Panc1 (cell line): ENCODE data around the gene CMTR2. TPM values are rescaled to one million over a fixed set of nuclear protein-coding genes. Genes with fewer than 3 reads are reported as not detected.

Experiments
- ATAC-seq: fragments of 200-7000 bp; cut with Tn5 transposase; 2 replicates; pipeline ENCODE4 v1.9.1; 2020; ENCODE audit warnings: mild to moderate bottlenecking, moderate library complexity
- BruUV-seq: library from RNA; stranded (reverse); fragments of 400-500 nt; replicated peaks from 2 replicates; lab custom pipeline; 2021; lab: Mats Ljungman, UMichigan
- CTCF ChIA-PET: fragments of 300-600 bp; sonication (Branson Sonifier 250); formaldehyde crosslinking; loops from one replicate; lab custom pipeline; 2022; ENCODE audit warnings: antibody characterized with exemption; lab: Charles Lee
- POLR2A ChIA-PET: fragments of 300-600 bp; sonication (Branson Sonifier 250); formaldehyde crosslinking; loops from one replicate; lab custom pipeline; 2022; ENCODE audit warnings: antibody characterized with exemption; lab: Charles Lee
- DNase-seq: peaks from one replicate; pipeline ENCODE4 v3.0.0-alpha.2; 2010; ENCODE audit warnings: low read depth, low spot score
- H3K27ac ChIP-seq: 2 replicates; pipeline ENCODE4 v1.5.1; 2011; ENCODE audit warnings: mild to moderate bottlenecking, low read length, inconsistent platforms
- H3K27me3 ChIP-seq: fragments of 200-500 bp; sonication (Bioruptor generic); 2 replicates; pipeline ENCODE4 v1.6.0; 2014; ENCODE audit warnings: low read length, inconsistent platforms; ENCODE audit not compliant: control insufficient read depth, insufficient read depth
- H3K36me3 ChIP-seq: fragments of 200-500 bp; sonication (Bioruptor generic); 2 replicates; pipeline ENCODE4 v1.5.1; 2014; ENCODE audit warnings: inconsistent platforms, mild to moderate bottlenecking, low read length, moderate library complexity; ENCODE audit not compliant: control insufficient read depth, insufficient read depth
- H3K4me1 ChIP-seq: 2 replicates; pipeline ENCODE4 v1.5.1; 2011; ENCODE audit warnings: inconsistent platforms, mild to moderate bottlenecking, low read length, moderate library complexity; ENCODE audit not compliant: control insufficient read depth, insufficient read depth
- H3K4me3 ChIP-seq, 2 experiments: 2 replicates each; pipeline ENCODE4 v1.5.1; 2011 to 2012; ENCODE audit warnings: low read depth in 2 of 2, low read length in 2 of 2, mild to moderate bottlenecking in 2 of 2, inconsistent platforms in 1 of 2, moderate library complexity in 1 of 2
- H3K9me3 ChIP-seq: fragments of 200-500 bp; sonication (Bioruptor generic); 2 replicates; pipeline ENCODE4 v1.5.1; 2014; ENCODE audit warnings: low read depth, mild to moderate bottlenecking, inconsistent platforms, low read length, moderate library complexity; ENCODE audit not compliant: control insufficient read depth, insufficient read depth
- POLR2AphosphoS5 ChIP-seq: IDR thresholded peaks from 2 replicates; pipeline ENCODE4 v1.6.1; 2012; ENCODE audit warnings: mild to moderate bottlenecking, low read depth, low read length, moderate library complexity
- SIN3A ChIP-seq: IDR thresholded peaks from 2 replicates; pipeline ENCODE4 v1.6.1; 2012; ENCODE audit warnings: low read depth, mild to moderate bottlenecking, low read length, moderate library complexity, borderline replicate concordance; ENCODE audit not compliant: insufficient read depth
- TCF7L2 ChIP-seq: IDR thresholded peaks from 2 replicates; pipeline ENCODE4 v1.6.1; 2011; ENCODE audit warnings: mild to moderate bottlenecking, low read depth, low read length, inconsistent platforms
- in situ Hi-C: cut with HindIII; loops from 2 replicates; pipeline ENCODE4 v1.10.0; 2016; ENCODE audit warnings: low sequenced_read_pairs, low pct_unique_long_range_greater_than_20kb
- intact Hi-C: fragments of 100-400 bp; cut with micrococcal nuclease; formaldehyde crosslinking; loops from one replicate; pipeline ENCODE4 v1.10.0; 2022; ENCODE audit not compliant: unreplicated experiment
- total RNA-seq: library from RNA; stranded (reverse); gene quantifications from one replicate; pipeline ENCODE4 v1.2.1, GENCODE V29; 2021; ENCODE audit not compliant: unreplicated experiment
- TF ChIP-seq, protein P1 (sequence below): fragments of 450-650 bp; IDR thresholded peaks from 2 replicates; pipeline ENCODE4 v1.5.1; 2017; ENCODE audit warnings: mild to moderate bottlenecking
- TF ChIP-seq, protein P2 (sequence below), 2 experiments: IDR thresholded peaks; 2 replicates each; pipeline ENCODE4 v1.6.1; 2011 to 2012; ENCODE audit warnings: low read depth in 2 of 2, control low read depth in 1 of 2, low read length in 1 of 2, mild to moderate bottlenecking in 1 of 2, moderate library complexity in 1 of 2; ENCODE audit not compliant: insufficient read depth in 1 of 2

Gene CMTR2
- total RNA-seq, 1 experiment from 2014 or later = 12.5 TPM

DNA sequence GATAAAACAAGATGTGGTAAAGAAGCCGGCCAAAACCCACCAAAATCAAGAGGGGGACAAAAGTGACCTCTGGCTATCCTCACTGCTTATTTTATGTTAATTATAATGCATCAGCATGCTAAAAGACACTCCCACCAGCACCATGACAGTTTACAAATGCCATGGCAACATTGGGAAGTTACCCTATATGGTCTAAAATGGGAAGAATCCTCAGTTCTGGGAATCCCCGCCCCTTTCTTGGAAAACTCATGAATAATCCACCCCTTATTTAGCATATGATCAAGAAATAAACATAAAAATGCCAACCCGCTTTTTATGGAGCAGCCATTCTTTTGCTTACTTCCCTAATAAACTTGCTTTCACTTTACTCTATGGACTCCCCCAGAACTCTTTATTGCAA lies 25.6 kb downstream of the CMTR2 start:
- ChIA-PET CTCF (no interaction called here), POLR2A (no interaction called here)
- in situ Hi-C loops (no loop called here), intact Hi-C loops (no loop called here)
- TF ChIP-seq, protein P1, sequence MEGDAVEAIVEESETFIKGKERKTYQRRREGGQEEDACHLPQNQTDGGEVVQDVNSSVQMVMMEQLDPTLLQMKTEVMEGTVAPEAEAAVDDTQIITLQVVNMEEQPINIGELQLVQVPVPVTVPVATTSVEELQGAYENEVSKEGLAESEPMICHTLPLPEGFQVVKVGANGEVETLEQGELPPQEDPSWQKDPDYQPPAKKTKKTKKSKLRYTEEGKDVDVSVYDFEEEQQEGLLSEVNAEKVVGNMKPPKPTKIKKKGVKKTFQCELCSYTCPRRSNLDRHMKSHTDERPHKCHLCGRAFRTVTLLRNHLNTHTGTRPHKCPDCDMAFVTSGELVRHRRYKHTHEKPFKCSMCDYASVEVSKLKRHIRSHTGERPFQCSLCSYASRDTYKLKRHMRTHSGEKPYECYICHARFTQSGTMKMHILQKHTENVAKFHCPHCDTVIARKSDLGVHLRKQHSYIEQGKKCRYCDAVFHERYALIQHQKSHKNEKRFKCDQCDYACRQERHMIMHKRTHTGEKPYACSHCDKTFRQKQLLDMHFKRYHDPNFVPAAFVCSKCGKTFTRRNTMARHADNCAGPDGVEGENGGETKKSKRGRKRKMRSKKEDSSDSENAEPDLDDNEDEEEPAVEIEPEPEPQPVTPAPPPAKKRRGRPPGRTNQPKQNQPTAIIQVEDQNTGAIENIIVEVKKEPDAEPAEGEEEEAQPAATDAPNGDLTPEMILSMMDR = no peak
- TF ChIP-seq TCF7L2 (no peak), SIN3A (no peak), POLR2AphosphoS5 (no peak)
- TF ChIP-seq, protein P2, sequence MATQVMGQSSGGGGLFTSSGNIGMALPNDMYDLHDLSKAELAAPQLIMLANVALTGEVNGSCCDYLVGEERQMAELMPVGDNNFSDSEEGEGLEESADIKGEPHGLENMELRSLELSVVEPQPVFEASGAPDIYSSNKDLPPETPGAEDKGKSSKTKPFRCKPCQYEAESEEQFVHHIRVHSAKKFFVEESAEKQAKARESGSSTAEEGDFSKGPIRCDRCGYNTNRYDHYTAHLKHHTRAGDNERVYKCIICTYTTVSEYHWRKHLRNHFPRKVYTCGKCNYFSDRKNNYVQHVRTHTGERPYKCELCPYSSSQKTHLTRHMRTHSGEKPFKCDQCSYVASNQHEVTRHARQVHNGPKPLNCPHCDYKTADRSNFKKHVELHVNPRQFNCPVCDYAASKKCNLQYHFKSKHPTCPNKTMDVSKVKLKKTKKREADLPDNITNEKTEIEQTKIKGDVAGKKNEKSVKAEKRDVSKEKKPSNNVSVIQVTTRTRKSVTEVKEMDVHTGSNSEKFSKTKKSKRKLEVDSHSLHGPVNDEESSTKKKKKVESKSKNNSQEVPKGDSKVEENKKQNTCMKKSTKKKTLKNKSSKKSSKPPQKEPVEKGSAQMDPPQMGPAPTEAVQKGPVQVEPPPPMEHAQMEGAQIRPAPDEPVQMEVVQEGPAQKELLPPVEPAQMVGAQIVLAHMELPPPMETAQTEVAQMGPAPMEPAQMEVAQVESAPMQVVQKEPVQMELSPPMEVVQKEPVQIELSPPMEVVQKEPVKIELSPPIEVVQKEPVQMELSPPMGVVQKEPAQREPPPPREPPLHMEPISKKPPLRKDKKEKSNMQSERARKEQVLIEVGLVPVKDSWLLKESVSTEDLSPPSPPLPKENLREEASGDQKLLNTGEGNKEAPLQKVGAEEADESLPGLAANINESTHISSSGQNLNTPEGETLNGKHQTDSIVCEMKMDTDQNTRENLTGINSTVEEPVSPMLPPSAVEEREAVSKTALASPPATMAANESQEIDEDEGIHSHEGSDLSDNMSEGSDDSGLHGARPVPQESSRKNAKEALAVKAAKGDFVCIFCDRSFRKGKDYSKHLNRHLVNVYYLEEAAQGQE (IDR thresholded peaks at IDR 0.05; ENCODE audit: insufficient read depth in 1 of 2, low read depth in 2 of 2, low read length in 1 of 2) = no peak
- Histone ChIP-seq H3K4me3 (no peak overlapping the region), H3K36me3 (no peaks in the 10 kb centered on the region), H3K27ac (no peak overlapping the region), H3K4me1 (no peaks in the 10 kb centered on the region), H3K27me3 (no peaks in the 10 kb centered on the region; the same call in 1 of the 2 replicates), H3K9me3 (no peaks in the 10 kb centered on the region)
- DNase-seq = no peak
- BruUV-seq = no TSS peak
- no peak for ATAC-seq

DNA sequence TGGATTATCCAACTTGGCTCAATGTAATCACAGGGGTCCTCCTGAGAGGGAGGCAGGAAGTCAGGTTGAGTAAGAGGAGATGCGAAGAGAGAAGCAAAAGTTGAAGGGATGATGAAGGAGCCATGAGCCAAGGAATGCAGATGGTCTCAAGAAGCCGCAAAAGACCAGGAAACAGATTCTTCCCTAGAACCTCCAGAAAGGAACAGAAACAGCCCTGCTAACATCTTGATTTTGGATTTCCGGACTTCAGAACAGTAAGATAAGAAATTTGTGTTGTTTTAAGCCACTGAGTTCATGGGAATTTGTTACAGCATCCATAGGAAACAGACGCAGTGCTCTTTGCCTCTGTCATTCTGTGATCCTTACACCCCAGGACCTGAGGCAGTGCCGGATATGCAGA lies 26.8 kb downstream of the CMTR2 start:
- Histone ChIP-seq H3K4me3 (no peak overlapping the region), H3K27ac (no peak overlapping the region), H3K9me3 (no peaks in the 10 kb centered on the region), H3K4me1 (no peaks in the 10 kb centered on the region), H3K27me3 (peaks cover 2% of the 10 kb centered on the region), H3K36me3 (no peaks in the 10 kb centered on the region)
- ChIA-PET POLR2A (no interaction called here), CTCF (no interaction called here)
- intact Hi-C loops (no loop called here), in situ Hi-C loops (no loop called here)
- DNase-seq (no peak), ATAC-seq (no peak)
- TF ChIP-seq, protein P2 (IDR thresholded peaks at IDR 0.05; ENCODE audit: insufficient read depth in 1 of 2, low read depth in 2 of 2, low read length in 1 of 2) = no peak
- no peak for TF ChIP-seq SIN3A
- no peak for TF ChIP-seq TCF7L2
- no peak for TF ChIP-seq POLR2AphosphoS5
- BruUV-seq = no TSS peak
